ENCODE results near the gene CRISPLD2.
"Not testable (repeated sequence)": the region's sequence is repeated elsewhere in the genome, so short reads cannot be mapped to it uniquely, and the experiment has no call there.

DNA sequence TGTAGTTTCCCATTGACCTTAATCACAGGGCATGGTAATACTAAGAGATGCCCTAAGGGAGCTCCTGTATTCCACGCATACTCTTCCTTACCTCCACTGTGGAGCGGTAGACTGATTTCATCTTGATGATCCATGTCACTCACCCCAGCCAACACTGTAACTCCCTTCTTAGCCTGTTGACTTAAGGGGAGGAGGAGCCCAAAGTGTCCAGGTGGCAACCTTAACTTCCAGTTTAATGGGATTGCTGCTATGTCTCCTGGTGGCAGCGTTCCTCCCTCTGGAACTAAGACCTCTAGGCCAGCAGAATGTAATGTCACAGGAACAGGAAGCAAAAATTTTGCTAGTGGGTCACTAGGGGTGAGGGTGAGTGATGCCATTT is 36.4 kb downstream of the CRISPLD2 start:
- not testable (repeated sequence) for TF ChIP-seq CTCF (IDR thresholded peaks at IDR 0.05; ENCODE audit: low read depth, low read length); EZH2phosphoT487 (IDR thresholded peaks at IDR 0.05; ENCODE audit: low read depth)

Data from OCI-LY3 (cell line).